H9 (cell line): ENCODE measurements around the gene MYH11. TPM values are rescaled to one million over a fixed set of nuclear protein-coding genes. Genes with fewer than 3 reads are reported as not detected.
A peak's percentile ranks its signal among the peaks of the same experiment; 100 is the strongest.

Source experiments
- DNase-seq: peaks from one replicate; pipeline ENCODE4 v3.0.0-alpha.2; 2017
- H2AFZ ChIP-seq: one replicate; pipeline ENCODE4 v1.6.1; 2013; ENCODE audit warnings: mild to moderate bottlenecking, low read length, control low read depth, moderate library complexity
- H2AK5ac ChIP-seq: 2 replicates; pipeline ENCODE4 v1.6.1; 2013; ENCODE audit warnings: low read length, control low read depth, mixed read lengths; ENCODE audit not compliant: insufficient read length
- H2BK120ac ChIP-seq: one replicate; pipeline ENCODE4 v1.6.1; 2013; ENCODE audit warnings: low read depth, mild to moderate bottlenecking, low read length, control low read depth, inconsistent platforms; ENCODE audit not compliant: poor library complexity, severe bottlenecking
- H2BK12ac ChIP-seq: 2 replicates; pipeline ENCODE4 v1.6.1; 2013; ENCODE audit warnings: low read length, control low read depth, mixed read lengths, low read depth; ENCODE audit not compliant: insufficient read length
- H2BK15ac ChIP-seq: 2 replicates; pipeline ENCODE4 v1.6.1; 2013; ENCODE audit warnings: low read depth, low read length, control low read depth
- H2BK20ac ChIP-seq: one replicate; pipeline ENCODE4 v1.6.1; 2013; ENCODE audit warnings: low read depth, mild to moderate bottlenecking, low read length, control low read depth, inconsistent platforms; ENCODE audit not compliant: poor library complexity, severe bottlenecking
- H2BK5ac ChIP-seq: 2 replicates; pipeline ENCODE4 v1.6.1; 2013; ENCODE audit warnings: low read length, control low read depth, mixed read lengths; ENCODE audit not compliant: insufficient read length
- H3K14ac ChIP-seq: 2 replicates; pipeline ENCODE4 v1.6.1; 2013; ENCODE audit warnings: low read length, control low read depth; ENCODE audit not compliant: insufficient read depth
- H3K18ac ChIP-seq: 2 replicates; pipeline ENCODE4 v1.6.1; 2013; ENCODE audit warnings: low read depth, mild to moderate bottlenecking, mixed read lengths, low read length, control low read depth; ENCODE audit not compliant: insufficient read length
- H3K23ac ChIP-seq: 2 replicates; pipeline ENCODE4 v1.6.1; 2013; ENCODE audit warnings: low read length, control low read depth, mixed read lengths, low read depth; ENCODE audit not compliant: insufficient read length
- H3K23me2 ChIP-seq: 2 replicates; pipeline ENCODE4 v1.6.1; 2013; ENCODE audit warnings: low read depth, mild to moderate bottlenecking, mixed read lengths, low read length, control low read depth; ENCODE audit not compliant: insufficient read length, poor library complexity, severe bottlenecking
- H3K27ac ChIP-seq: 2 replicates; pipeline ENCODE4 v1.5.1; 2013; ENCODE audit warnings: low read length, control low read depth, mixed read lengths, low read depth; ENCODE audit not compliant: insufficient read length
- H3K27me3 ChIP-seq: 2 replicates; pipeline ENCODE4 v1.6.1; 2013; ENCODE audit warnings: low read length, control low read depth, inconsistent platforms; ENCODE audit not compliant: insufficient read depth
- H3K4ac ChIP-seq: 2 replicates; pipeline ENCODE4 v1.6.1; 2013; ENCODE audit warnings: low read depth, mild to moderate bottlenecking, control low read depth, inconsistent platforms, low read length, moderate library complexity
- H3K4me1 ChIP-seq: 2 replicates; pipeline ENCODE4 v1.6.1; 2013; ENCODE audit warnings: low read length, control low read depth, inconsistent platforms; ENCODE audit not compliant: insufficient read depth
- H3K4me2 ChIP-seq: 2 replicates; pipeline ENCODE4 v1.6.1; 2013; ENCODE audit warnings: low read length, control low read depth, mixed read lengths; ENCODE audit not compliant: insufficient read length, insufficient read depth
- H3K56ac ChIP-seq: 2 replicates; pipeline ENCODE4 v1.6.1; 2013; ENCODE audit warnings: low read depth, mild to moderate bottlenecking, mixed read lengths, low read length, control low read depth; ENCODE audit not compliant: insufficient read length
- H3K79me1 ChIP-seq: 2 replicates; pipeline ENCODE4 v1.6.1; 2013; ENCODE audit warnings: low read depth, mild to moderate bottlenecking, moderate library complexity, low read length, control low read depth, inconsistent platforms; ENCODE audit not compliant: insufficient read depth, poor library complexity, severe bottlenecking
- H3K79me2 ChIP-seq: 2 replicates; pipeline ENCODE4 v1.6.1; 2013; ENCODE audit warnings: low read length, control low read depth, inconsistent platforms; ENCODE audit not compliant: insufficient read depth
- H3K9ac ChIP-seq: 2 replicates; pipeline ENCODE4 v1.6.1; 2013; ENCODE audit warnings: low read length, control low read depth, mixed read lengths; ENCODE audit not compliant: insufficient read length; ENCODE audit errors: extremely low read depth
- H3K9me3 ChIP-seq: one replicate; pipeline ENCODE4 v1.6.1; 2013; ENCODE audit warnings: low read depth, low read length, inconsistent platforms; ENCODE audit not compliant: control insufficient read depth
- H3T11ph ChIP-seq: one replicate; pipeline ENCODE4 v1.6.1; 2013; ENCODE audit warnings: mild to moderate bottlenecking, low read length, control low read depth, inconsistent platforms
- H4K20me1 ChIP-seq: one replicate; pipeline ENCODE4 v1.6.1; 2013; ENCODE audit not compliant: control insufficient read depth, insufficient read length, insufficient read depth
- H4K5ac ChIP-seq: 2 replicates; pipeline ENCODE4 v1.6.1; 2013; ENCODE audit warnings: low read depth, mild to moderate bottlenecking, mixed read lengths, low read length, control low read depth; ENCODE audit not compliant: insufficient read length
- H4K8ac ChIP-seq: replicated peaks from 2 replicates; pipeline ENCODE4 v1.6.1; 2013; ENCODE audit warnings: low read length, control low read depth, mixed read lengths, low read depth; ENCODE audit not compliant: insufficient read length
- H4K91ac ChIP-seq: 2 replicates; pipeline ENCODE4 v1.6.1; 2013; ENCODE audit warnings: low read depth, mild to moderate bottlenecking, moderate library complexity, mixed read lengths, low read length, control low read depth; ENCODE audit not compliant: insufficient read length
- H3K27ac Mint-ChIP-seq, 3 experiments: 2 replicates in 2 of 3; 3 replicates in 1 of 3; pipeline ENCODE4 v1.8.0; 2020 to 2021; ENCODE audit warnings: mixed read lengths in 3 of 3, mild to moderate bottlenecking in 1 of 3, moderate library complexity in 1 of 3
- H3K27me3 Mint-ChIP-seq: 2 replicates; pipeline ENCODE4 v1.8.0; 2021; ENCODE audit warnings: low read depth, mild to moderate bottlenecking, moderate library complexity, mixed read lengths
- H3K36me3 Mint-ChIP-seq, 3 experiments: 2 replicates in 2 of 3; 3 replicates in 1 of 3; pipeline ENCODE4 v1.8.0; 2020 to 2021; ENCODE audit warnings: low read depth in 3 of 3, mixed read lengths in 3 of 3; ENCODE audit not compliant: insufficient read depth in 1 of 3
- H3K4me1 Mint-ChIP-seq, 2 experiments: 2 replicates each; pipeline ENCODE4 v1.8.0; 2020; ENCODE audit warnings: mixed read lengths in 2 of 2
- H3K4me3 Mint-ChIP-seq, 2 experiments: 2 replicates in 1 of 2; 3 replicates in 1 of 2; pipeline ENCODE4 v1.8.0; 2020 to 2021; ENCODE audit warnings: mild to moderate bottlenecking in 2 of 2, mixed read lengths in 2 of 2, moderate library complexity in 1 of 2
- H3K9me3 Mint-ChIP-seq, 2 experiments: 2 replicates in 1 of 2; 3 replicates in 1 of 2; pipeline ENCODE4 v1.8.0; 2020; ENCODE audit warnings: mild to moderate bottlenecking in 2 of 2, mixed read lengths in 2 of 2, moderate library complexity in 1 of 2
- WGBS: extraction: QIAGEN DNeasy Blood & Tissue Kit; methylation state at CpG from one replicate; pipeline ENCODE4 v1.1.7; 2013; ENCODE audit warnings: missing lambda C conversion rate, low lambda C conversion rate, mixed read lengths; ENCODE audit not compliant: insufficient read length; ENCODE audit errors: extremely low coverage; 5-methylcytosine and 5-hydroxymethylcytosine counted together
- total RNA-seq: library from RNA; stranded (reverse); gene quantifications from 2 replicates; pipeline ENCODE4 v1.2.1, GENCODE V29; 2021
- TF ChIP-seq, protein P1 (sequence below): fragments of 200-600 bp; sonication (generic); conservative IDR thresholded peaks from 3 replicates; pipeline ENCODE4 v1.8.0; 2021; ENCODE audit warnings: antibody characterized with exemption, mild to moderate bottlenecking

Gene MYH11
- total RNA-seq, 1 experiment from 2014 or later = 0.42 TPM

DNA sequence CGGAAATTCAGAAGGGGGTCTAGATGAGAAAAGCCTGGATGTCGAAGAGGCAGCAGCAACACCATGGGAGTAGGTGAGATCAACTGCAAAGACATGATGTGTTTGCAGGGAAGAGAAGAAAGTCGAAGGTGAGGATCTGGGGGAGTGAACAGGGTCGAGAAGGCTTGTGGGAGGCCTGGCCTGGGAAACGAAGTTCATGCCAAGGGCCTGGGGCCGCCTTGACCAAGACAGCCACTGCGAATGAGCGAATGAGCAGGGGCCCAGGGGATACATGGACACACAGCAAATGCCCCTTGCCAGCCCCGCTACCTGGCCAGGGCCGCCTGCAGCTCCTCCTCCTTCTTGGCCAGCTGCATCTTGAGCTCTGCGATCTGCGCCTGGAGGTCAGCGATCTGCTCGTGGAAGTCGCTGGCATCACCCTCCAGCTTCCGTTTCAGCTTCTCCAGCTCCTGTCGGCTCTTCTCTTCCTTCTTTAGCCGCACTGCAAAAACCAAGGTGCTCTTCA lies 119.6 kb downstream of the MYH11 start:
- Histone ChIP-seq H3K79me1 (no peaks in the 10 kb centered on the region), H3K4ac (no peak overlapping the region), H2AK5ac (no peak overlapping the region), H2BK20ac (no peak overlapping the region), H3K56ac (no peak overlapping the region), H2BK12ac (no peak overlapping the region), H3K27ac (no peak overlapping the region), H3K18ac (no peak overlapping the region), H4K8ac (no peak overlapping the region), H3K23me2 (no peaks in the 10 kb centered on the region), H2AFZ (no peak overlapping the region), H3K4me2 (no peak overlapping the region), H2BK120ac (no peak overlapping the region), H3K4me1 (no peaks in the 10 kb centered on the region), H3K9ac (no peak overlapping the region), H2BK15ac (no peak overlapping the region), H3K9me3 (no peaks in the 10 kb centered on the region), H3K79me2 (no peaks in the 10 kb centered on the region), H4K20me1 (no peaks in the 10 kb centered on the region), H2BK5ac (no peak overlapping the region), H4K91ac (no peak overlapping the region), H4K5ac (no peak overlapping the region), H3K27me3 (no peaks in the 10 kb centered on the region), H3K14ac (no peak overlapping the region), H3T11ph (no peak overlapping the region), H3K23ac (no peak overlapping the region)
- Mint-ChIP-seq H3K36me3 (no peaks in the 10 kb centered on the region), H3K4me1 (peaks cover 9 to 20% of the 10 kb centered on the region in 2 experiments), H3K27me3 (no peaks in the 10 kb centered on the region), H3K9me3 (no peaks in the 10 kb centered on the region), H3K27ac (peak overlapping the region; percentile 50 to 84 (median 75); a peak in 5 of 7 replicates), H3K4me3 (no peak overlapping the region)
- no CpG with 5 or more reads among the region's 18 CpGs for WGBS
- no peak for DNase-seq
- TF ChIP-seq, protein P1, sequence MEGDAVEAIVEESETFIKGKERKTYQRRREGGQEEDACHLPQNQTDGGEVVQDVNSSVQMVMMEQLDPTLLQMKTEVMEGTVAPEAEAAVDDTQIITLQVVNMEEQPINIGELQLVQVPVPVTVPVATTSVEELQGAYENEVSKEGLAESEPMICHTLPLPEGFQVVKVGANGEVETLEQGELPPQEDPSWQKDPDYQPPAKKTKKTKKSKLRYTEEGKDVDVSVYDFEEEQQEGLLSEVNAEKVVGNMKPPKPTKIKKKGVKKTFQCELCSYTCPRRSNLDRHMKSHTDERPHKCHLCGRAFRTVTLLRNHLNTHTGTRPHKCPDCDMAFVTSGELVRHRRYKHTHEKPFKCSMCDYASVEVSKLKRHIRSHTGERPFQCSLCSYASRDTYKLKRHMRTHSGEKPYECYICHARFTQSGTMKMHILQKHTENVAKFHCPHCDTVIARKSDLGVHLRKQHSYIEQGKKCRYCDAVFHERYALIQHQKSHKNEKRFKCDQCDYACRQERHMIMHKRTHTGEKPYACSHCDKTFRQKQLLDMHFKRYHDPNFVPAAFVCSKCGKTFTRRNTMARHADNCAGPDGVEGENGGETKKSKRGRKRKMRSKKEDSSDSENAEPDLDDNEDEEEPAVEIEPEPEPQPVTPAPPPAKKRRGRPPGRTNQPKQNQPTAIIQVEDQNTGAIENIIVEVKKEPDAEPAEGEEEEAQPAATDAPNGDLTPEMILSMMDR = no peak
